DOHH2 (cell line): ENCODE measurements around the gene DDX60.

ENCODE experiments used
- H3F3A ChIP-seq: fragments of 200-600 bp; sonication (generic), shearing (Covaris generic); 2 replicates; pipeline ENCODE4 v1.6.0; 2016; ENCODE audit warnings: antibody characterized with exemption, mild to moderate bottlenecking; ENCODE audit not compliant: control insufficient read depth, insufficient read depth
- H3K27ac ChIP-seq: fragments of 200-600 bp; sonication (generic); 2 replicates; pipeline ENCODE4 v1.5.1; 2014; ENCODE audit warnings: low read depth, mild to moderate bottlenecking, low read length, moderate library complexity
- H3K27me3 ChIP-seq: fragments of 200-600 bp; sonication (generic); 2 replicates; pipeline ENCODE4 v1.6.1; 2014; ENCODE audit warnings: mild to moderate bottlenecking, low read length, mixed read lengths; ENCODE audit not compliant: control insufficient read depth
- H3K36me3 ChIP-seq: fragments of 200-600 bp; sonication (generic); 2 replicates; pipeline ENCODE4 v1.6.1; 2014; ENCODE audit warnings: mild to moderate bottlenecking, low read length, moderate library complexity, mixed read lengths; ENCODE audit not compliant: control insufficient read depth
- H3K4me1 ChIP-seq: fragments of 200-600 bp; sonication (generic); 2 replicates; pipeline ENCODE4 v1.6.1; 2014; ENCODE audit warnings: mild to moderate bottlenecking, low read length, mixed read lengths; ENCODE audit not compliant: control insufficient read depth
- H3K4me2 ChIP-seq: fragments of 200-600 bp; sonication (generic); 2 replicates; pipeline ENCODE4 v1.6.0; 2014; ENCODE audit warnings: mild to moderate bottlenecking, low read length, moderate library complexity
- H3K4me3 ChIP-seq: fragments of 200-600 bp; sonication (generic); 2 replicates; pipeline ENCODE4 v1.5.1; 2014; ENCODE audit warnings: mild to moderate bottlenecking, low read length, mixed read lengths
- H3K79me2 ChIP-seq: fragments of 200-600 bp; sonication (generic); 2 replicates; pipeline ENCODE4 v1.6.1; 2014; ENCODE audit warnings: mild to moderate bottlenecking, low read length, mixed read lengths; ENCODE audit not compliant: control insufficient read depth
- H3K9me2 ChIP-seq: fragments of 200-600 bp; sonication (generic); replicated peaks from 2 replicates; pipeline ENCODE4 v1.6.1; 2014; ENCODE audit warnings: mild to moderate bottlenecking, low read length, mixed read lengths; ENCODE audit not compliant: control insufficient read depth
- H3K9me3 ChIP-seq: fragments of 200-600 bp; sonication (generic); 2 replicates; pipeline ENCODE4 v1.6.1; 2014; ENCODE audit warnings: antibody characterized with exemption, low read length, mixed read lengths; ENCODE audit not compliant: control insufficient read depth, insufficient read depth
- H4K20me1 ChIP-seq: fragments of 200-600 bp; sonication (generic); 2 replicates; pipeline ENCODE4 v1.6.0; 2014; ENCODE audit warnings: low read depth, mild to moderate bottlenecking, antibody characterized with exemption, low read length, moderate library complexity; ENCODE audit not compliant: control insufficient read depth, insufficient read depth
- EZH2phosphoT487 ChIP-seq: fragments of 200-600 bp; sonication (generic); IDR thresholded peaks from 2 replicates; pipeline ENCODE4 v1.6.1; 2017; ENCODE audit warnings: borderline replicate concordance, mild to moderate bottlenecking, antibody characterized with exemption, low read length, moderate library complexity, mixed read lengths
- TF ChIP-seq, protein P1 (sequence below): fragments of 200-600 bp; sonication (generic); IDR thresholded peaks from one replicate; pipeline ENCODE4 v1.5.1; 2014; ENCODE audit warnings: antibody characterized with exemption, mild to moderate bottlenecking, low read depth, low read length; ENCODE audit not compliant: poor library complexity, severe bottlenecking

The DDX60 gene

DNA sequence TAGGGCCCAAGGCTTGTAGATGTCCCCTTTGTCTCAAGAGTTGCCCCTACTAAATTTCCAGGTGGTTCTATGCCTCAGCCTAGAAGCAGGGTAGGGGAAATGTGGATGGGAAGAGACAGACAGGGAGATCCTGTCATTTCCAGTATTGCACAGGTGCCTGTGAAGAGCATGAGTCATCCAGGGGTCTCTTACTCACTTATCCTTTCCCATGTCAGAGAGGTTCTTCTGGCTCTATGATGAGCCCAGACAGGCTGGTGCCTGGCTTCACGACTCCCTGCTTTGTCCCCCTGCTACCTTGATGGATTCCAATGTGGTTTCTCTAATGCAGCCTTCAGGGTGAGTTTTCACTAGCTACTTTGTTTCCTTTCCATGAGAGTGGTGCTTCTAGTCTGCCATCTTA, 35.2 kb upstream of the DDX60 start:
- H3K4me1 ChIP-seq = no peaks in the 10 kb centered on the region
- no peaks in the 10 kb centered on the region for H3K27me3 ChIP-seq
- H3K4me2 ChIP-seq = no peak overlapping the region
- H3K36me3 ChIP-seq = no peaks in the 10 kb centered on the region
- no peaks in the 10 kb centered on the region for H3F3A ChIP-seq
- no peak for TF ChIP-seq EZH2phosphoT487
- TF ChIP-seq, protein P1, sequence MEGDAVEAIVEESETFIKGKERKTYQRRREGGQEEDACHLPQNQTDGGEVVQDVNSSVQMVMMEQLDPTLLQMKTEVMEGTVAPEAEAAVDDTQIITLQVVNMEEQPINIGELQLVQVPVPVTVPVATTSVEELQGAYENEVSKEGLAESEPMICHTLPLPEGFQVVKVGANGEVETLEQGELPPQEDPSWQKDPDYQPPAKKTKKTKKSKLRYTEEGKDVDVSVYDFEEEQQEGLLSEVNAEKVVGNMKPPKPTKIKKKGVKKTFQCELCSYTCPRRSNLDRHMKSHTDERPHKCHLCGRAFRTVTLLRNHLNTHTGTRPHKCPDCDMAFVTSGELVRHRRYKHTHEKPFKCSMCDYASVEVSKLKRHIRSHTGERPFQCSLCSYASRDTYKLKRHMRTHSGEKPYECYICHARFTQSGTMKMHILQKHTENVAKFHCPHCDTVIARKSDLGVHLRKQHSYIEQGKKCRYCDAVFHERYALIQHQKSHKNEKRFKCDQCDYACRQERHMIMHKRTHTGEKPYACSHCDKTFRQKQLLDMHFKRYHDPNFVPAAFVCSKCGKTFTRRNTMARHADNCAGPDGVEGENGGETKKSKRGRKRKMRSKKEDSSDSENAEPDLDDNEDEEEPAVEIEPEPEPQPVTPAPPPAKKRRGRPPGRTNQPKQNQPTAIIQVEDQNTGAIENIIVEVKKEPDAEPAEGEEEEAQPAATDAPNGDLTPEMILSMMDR = no peak
- no peaks in the 10 kb centered on the region for H3K9me2 ChIP-seq
- H3K4me3 ChIP-seq = no peak overlapping the region
- H3K79me2 ChIP-seq = no peaks in the 10 kb centered on the region
- H3K27ac ChIP-seq = no peak overlapping the region
- H3K9me3 ChIP-seq = no peaks in the 10 kb centered on the region; the same call in 1 of the 2 replicates
- H4K20me1 ChIP-seq = no peaks in the 10 kb centered on the region

DNA sequence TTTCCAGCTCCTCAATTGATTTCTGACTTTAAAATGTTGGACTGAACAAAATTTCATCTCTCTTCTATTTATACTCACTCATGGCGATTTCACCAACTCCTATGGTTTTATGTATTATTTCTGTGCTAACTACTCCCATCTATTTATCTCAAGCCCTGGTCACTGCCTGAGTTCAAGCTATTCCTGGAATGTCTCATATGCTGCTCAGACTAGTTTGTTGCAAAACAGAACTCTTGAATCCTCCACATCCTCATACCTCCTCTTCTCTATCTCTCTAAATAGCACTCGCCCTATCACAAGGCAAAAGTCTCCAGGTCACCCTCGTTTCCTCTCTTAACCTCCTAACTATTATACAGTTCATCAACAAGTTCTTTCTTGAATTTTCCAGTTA, 19.0 kb upstream of the DDX60 start:
- H3K4me2 ChIP-seq = no peak overlapping the region
- no peaks in the 10 kb centered on the region for H3K9me2 ChIP-seq
- H4K20me1 ChIP-seq = no peaks in the 10 kb centered on the region
- no peaks in the 10 kb centered on the region for H3K36me3 ChIP-seq
- H3K27me3 ChIP-seq = no peaks in the 10 kb centered on the region
- H3F3A ChIP-seq = no peaks in the 10 kb centered on the region
- no peaks in the 10 kb centered on the region for H3K79me2 ChIP-seq
- no peaks in the 10 kb centered on the region for H3K9me3 ChIP-seq
- no peak for TF ChIP-seq EZH2phosphoT487
- TF ChIP-seq, protein P1 = no peak
- H3K4me3 ChIP-seq = no peak overlapping the region
- H3K27ac ChIP-seq = no peak overlapping the region
- no peaks in the 10 kb centered on the region for H3K4me1 ChIP-seq

DNA sequence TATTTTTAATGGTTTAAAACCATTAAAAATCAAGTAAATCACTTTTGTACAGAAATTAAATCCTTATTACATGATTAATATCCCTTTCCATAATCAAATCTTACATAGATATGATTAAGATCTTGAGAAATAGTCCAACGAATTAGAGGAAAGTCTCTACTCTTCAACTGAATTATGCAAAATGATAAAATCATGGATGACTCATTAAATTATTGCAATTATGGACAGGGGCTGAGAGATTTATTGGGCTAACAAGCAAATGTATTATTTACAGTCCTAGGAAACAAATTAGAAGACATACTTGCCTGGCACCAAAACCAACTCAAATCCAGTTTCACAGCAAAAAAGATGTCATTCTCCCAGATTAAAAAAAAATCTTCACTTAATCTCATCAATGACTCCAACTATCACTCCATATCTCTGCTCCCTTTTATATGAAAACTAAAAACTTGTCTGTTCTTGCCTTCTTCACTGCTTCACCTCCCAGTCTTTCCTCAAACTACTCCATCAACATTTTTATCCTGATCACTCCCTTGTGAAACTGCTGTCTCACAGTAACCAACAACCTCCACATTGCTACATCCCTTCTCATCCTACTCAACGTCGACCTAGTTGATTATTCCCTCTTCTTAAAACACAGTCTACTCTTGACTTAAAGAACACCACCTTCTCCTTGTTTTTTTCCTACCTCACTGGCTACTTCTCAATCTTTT, 18.4 kb upstream of the DDX60 start:
- TF ChIP-seq, protein P1 = no peak
- TF ChIP-seq EZH2phosphoT487 = no peak
- Histone ChIP-seq H3K36me3 (no peaks in the 10 kb centered on the region), H4K20me1 (no peaks in the 10 kb centered on the region), H3K9me2 (no peaks in the 10 kb centered on the region), H3K4me1 (no peaks in the 10 kb centered on the region), H3K9me3 (no peaks in the 10 kb centered on the region), H3K27me3 (no peaks in the 10 kb centered on the region), H3K4me2 (no peak overlapping the region), H3K79me2 (no peaks in the 10 kb centered on the region), H3K27ac (no peak overlapping the region), H3K4me3 (no peak overlapping the region), H3F3A (no peaks in the 10 kb centered on the region)
